WTC11 (cell line): Measurements from ENCODE around the gene MAGI2. TPM values are rescaled to one million over a fixed set of nuclear protein-coding genes. Genes with fewer than 3 reads are reported as not detected.

Experiments used
- ATAC-seq: fragments of 200-7000 bp; cut with Tn5 transposase; 2 replicates; pipeline ENCODE4 v1.10.0; 2021; ENCODE audit warnings: mild to moderate bottlenecking, moderate library complexity
- CTCF ChIA-PET: fragments of 300-600 bp; sonication (Branson Sonifier 250); formaldehyde crosslinking; loops from one replicate; lab custom pipeline; 2021; ENCODE audit warnings: antibody characterized with exemption; lab: Charles Lee
- POLR2A ChIA-PET: fragments of 350-600 bp; sonication (Branson Sonifier 250); formaldehyde crosslinking; loops from one replicate; lab custom pipeline; 2021; ENCODE audit warnings: antibody characterized with exemption; lab: Charles Lee
- DNase-seq: peaks from one replicate; pipeline ENCODE4 v3.0.0; 2021; ENCODE audit warnings: low spot score
- H3K27ac Mint-ChIP-seq: 2 replicates; pipeline ENCODE4 v1.8.0; 2021; ENCODE audit warnings: mixed read lengths
- H3K27me3 Mint-ChIP-seq: 2 replicates; pipeline ENCODE4 v1.8.0; 2021; ENCODE audit warnings: low read depth, mild to moderate bottlenecking, moderate library complexity, mixed read lengths
- H3K36me3 Mint-ChIP-seq: 2 replicates; pipeline ENCODE4 v1.8.0; 2021; ENCODE audit warnings: mixed read lengths
- H3K4me1 Mint-ChIP-seq: 2 replicates; pipeline ENCODE4 v1.8.0; 2022; ENCODE audit warnings: mixed read lengths
- H3K4me3 Mint-ChIP-seq: 2 replicates; pipeline ENCODE4 v1.8.0; 2021; ENCODE audit warnings: mild to moderate bottlenecking, moderate library complexity, mixed read lengths
- H3K9me3 Mint-ChIP-seq: 2 replicates; pipeline ENCODE4 v1.8.0; 2021; ENCODE audit warnings: mixed read lengths
- CBFB ChIP-seq: sonication (generic); formaldehyde crosslinking; IDR thresholded peaks from 2 replicates; pipeline ENCODE4 v1.8.1; 2022; ENCODE audit warnings: mild to moderate bottlenecking, low read depth, missing genetic modification reagents
- EMX1 ChIP-seq: fragments of 250-450 bp; sonication (Bioruptor Pico); IDR thresholded peaks from 2 replicates; pipeline ENCODE4 v1.8.0; 2021; ENCODE audit warnings: mild to moderate bottlenecking
- FOXP1 ChIP-seq: sonication (generic); formaldehyde crosslinking; IDR thresholded peaks from 2 replicates; pipeline ENCODE4 v1.8.0; 2022; ENCODE audit warnings: missing genetic modification reagents, mild to moderate bottlenecking, moderate library complexity, borderline replicate concordance
- GRHL2 ChIP-seq: fragments of 250-450 bp; sonication (Bioruptor Pico); IDR thresholded peaks from 2 replicates; pipeline ENCODE4 v1.8.0; 2022; ENCODE audit warnings: mild to moderate bottlenecking, moderate library complexity; ENCODE audit not compliant: insufficient replicate concordance, severe bottlenecking
- IRF2 ChIP-seq: sonication (generic); formaldehyde crosslinking; IDR thresholded peaks from 2 replicates; pipeline ENCODE4 v1.8.0; 2022; ENCODE audit warnings: low read depth, missing genetic modification reagents, borderline replicate concordance
- JAZF1 ChIP-seq: fragments of 250-450 bp; sonication (Bioruptor Pico); IDR thresholded peaks from 2 replicates; pipeline ENCODE4 v1.9.0; 2021; ENCODE audit warnings: moderate library complexity, mild to moderate bottlenecking, inconsistent platforms
- NFATC4 ChIP-seq: fragments of 250-450 bp; sonication (Bioruptor Pico); IDR thresholded peaks from 2 replicates; pipeline ENCODE4 v1.9.0; 2021; ENCODE audit warnings: mild to moderate bottlenecking
- ZNF138 ChIP-seq: sonication (generic); formaldehyde crosslinking; conservative IDR thresholded peaks from 2 replicates; pipeline ENCODE4 v1.8.1; 2022; ENCODE audit warnings: mild to moderate bottlenecking, moderate library complexity, missing genetic modification reagents
- ZNF219 ChIP-seq: sonication (generic); formaldehyde crosslinking; IDR thresholded peaks from 2 replicates; pipeline ENCODE4 v1.8.0; 2023; ENCODE audit warnings: missing genetic modification reagents, mild to moderate bottlenecking, borderline replicate concordance
- ZNF396 ChIP-seq: fragments of 250-450 bp; sonication (Bioruptor Pico); IDR thresholded peaks from 2 replicates; pipeline ENCODE4 v1.8.0; 2021; ENCODE audit warnings: mild to moderate bottlenecking, moderate library complexity, borderline replicate concordance
- total RNA-seq: library from RNA; stranded (reverse); gene quantifications from 3 replicates; pipeline ENCODE4 v1.2.3, GENCODE V29; 2021
- TF ChIP-seq, protein P1 (sequence below): sonication (generic); formaldehyde crosslinking; IDR thresholded peaks from 2 replicates; pipeline ENCODE4 v1.8.1; 2022; ENCODE audit warnings: low read depth, missing genetic modification reagents, borderline replicate concordance
- TF ChIP-seq, protein P2 (sequence below): fragments of 250-450 bp; sonication (Bioruptor Pico); IDR thresholded peaks from 2 replicates; pipeline ENCODE4 v1.9.0; 2021; ENCODE audit warnings: mild to moderate bottlenecking
- TF ChIP-seq, protein P3 (sequence below): sonication (generic); formaldehyde crosslinking; IDR thresholded peaks from 2 replicates; pipeline ENCODE4 v1.8.1; 2022; ENCODE audit warnings: mild to moderate bottlenecking, missing genetic modification reagents, moderate library complexity, borderline replicate concordance
- TF ChIP-seq, protein P4 (sequence below): fragments of 250-450 bp; sonication (Bioruptor Pico); conservative IDR thresholded peaks from 2 replicates; pipeline ENCODE4 v1.9.0; 2021; ENCODE audit warnings: mild to moderate bottlenecking
- TF ChIP-seq, protein P5 (sequence below): fragments of 250-450 bp; sonication (Bioruptor Pico); IDR thresholded peaks from 2 replicates; pipeline ENCODE4 v1.9.0; 2021; ENCODE audit warnings: mild to moderate bottlenecking
- TF ChIP-seq, protein P6 (sequence below): sonication (generic); formaldehyde crosslinking; IDR thresholded peaks from 2 replicates; pipeline ENCODE4 v1.8.1; 2023; ENCODE audit warnings: mild to moderate bottlenecking, missing genetic modification reagents, borderline replicate concordance
- TF ChIP-seq, protein P7 (sequence below): sonication (generic); formaldehyde crosslinking; IDR thresholded peaks from 2 replicates; pipeline ENCODE4 v1.8.1; 2022; ENCODE audit warnings: mild to moderate bottlenecking, moderate library complexity, missing genetic modification reagents
- TF ChIP-seq, protein P8 (sequence below): fragments of 250-450 bp; sonication (Bioruptor Pico); IDR thresholded peaks from 2 replicates; pipeline ENCODE4 v1.9.0; 2021; ENCODE audit warnings: moderate library complexity, mild to moderate bottlenecking, inconsistent platforms, borderline replicate concordance

MAGI2 gene
- total RNA-seq, 1 experiment from 2014 or later = 26.6 TPM

DNA sequence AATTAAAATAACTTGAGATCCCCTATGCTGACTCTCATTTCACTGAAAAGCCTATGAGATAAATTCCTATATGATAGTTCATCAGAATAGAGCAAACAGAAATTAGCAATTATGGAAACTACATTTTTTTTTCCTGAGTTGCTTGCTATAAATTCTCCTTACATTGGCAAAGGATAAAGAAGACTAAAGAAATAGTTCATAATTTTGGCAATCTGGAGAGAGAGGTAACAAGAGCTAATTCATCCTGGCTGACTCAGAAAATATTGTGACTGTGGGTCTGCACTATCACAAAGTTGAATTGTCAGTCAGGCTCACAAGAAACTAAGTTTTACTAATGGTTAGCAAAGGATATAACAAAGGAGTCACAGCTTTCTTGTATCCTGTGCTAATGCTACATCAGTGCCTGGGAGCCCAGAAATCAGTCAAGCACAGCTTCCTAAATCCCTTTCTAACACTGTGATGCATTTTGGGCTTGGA, 483.0 kb downstream of the MAGI2 start (continued):
- TF ChIP-seq, protein P1, sequence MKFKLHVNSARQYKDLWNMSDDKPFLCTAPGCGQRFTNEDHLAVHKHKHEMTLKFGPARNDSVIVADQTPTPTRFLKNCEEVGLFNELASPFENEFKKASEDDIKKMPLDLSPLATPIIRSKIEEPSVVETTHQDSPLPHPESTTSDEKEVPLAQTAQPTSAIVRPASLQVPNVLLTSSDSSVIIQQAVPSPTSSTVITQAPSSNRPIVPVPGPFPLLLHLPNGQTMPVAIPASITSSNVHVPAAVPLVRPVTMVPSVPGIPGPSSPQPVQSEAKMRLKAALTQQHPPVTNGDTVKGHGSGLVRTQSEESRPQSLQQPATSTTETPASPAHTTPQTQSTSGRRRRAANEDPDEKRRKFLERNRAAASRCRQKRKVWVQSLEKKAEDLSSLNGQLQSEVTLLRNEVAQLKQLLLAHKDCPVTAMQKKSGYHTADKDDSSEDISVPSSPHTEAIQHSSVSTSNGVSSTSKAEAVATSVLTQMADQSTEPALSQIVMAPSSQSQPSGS (CRISPR knock-in tag) = no peak
- TF ChIP-seq ZNF219 (CRISPR knock-in tag) = no peak
- TF ChIP-seq, all 79 proteins: peak for 0

DNA sequence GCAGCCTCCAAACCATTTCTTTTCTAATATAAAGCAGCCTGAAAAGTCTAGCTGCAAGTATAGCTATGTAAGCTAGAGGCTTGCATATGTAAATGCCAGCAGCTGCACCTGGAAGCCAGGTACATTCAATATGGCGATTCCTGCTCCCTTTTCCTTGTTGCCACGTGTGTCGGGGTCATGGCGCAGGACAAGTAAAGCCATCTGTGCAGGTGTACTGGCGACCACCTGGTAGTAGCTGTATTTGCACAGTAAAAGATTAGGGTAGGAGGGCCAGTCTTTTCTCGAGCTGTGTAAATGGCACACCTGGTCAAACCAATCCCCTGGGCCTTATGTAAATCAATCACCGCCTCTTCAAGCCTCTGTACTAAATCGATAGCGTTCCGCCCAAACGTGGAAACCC, 484.5 kb downstream of the MAGI2 start:
- Mint-ChIP-seq H3K27ac (peak overlapping the region; percentile 6), H3K36me3 (no peaks in the 10 kb centered on the region)
- TF ChIP-seq, protein P2, sequence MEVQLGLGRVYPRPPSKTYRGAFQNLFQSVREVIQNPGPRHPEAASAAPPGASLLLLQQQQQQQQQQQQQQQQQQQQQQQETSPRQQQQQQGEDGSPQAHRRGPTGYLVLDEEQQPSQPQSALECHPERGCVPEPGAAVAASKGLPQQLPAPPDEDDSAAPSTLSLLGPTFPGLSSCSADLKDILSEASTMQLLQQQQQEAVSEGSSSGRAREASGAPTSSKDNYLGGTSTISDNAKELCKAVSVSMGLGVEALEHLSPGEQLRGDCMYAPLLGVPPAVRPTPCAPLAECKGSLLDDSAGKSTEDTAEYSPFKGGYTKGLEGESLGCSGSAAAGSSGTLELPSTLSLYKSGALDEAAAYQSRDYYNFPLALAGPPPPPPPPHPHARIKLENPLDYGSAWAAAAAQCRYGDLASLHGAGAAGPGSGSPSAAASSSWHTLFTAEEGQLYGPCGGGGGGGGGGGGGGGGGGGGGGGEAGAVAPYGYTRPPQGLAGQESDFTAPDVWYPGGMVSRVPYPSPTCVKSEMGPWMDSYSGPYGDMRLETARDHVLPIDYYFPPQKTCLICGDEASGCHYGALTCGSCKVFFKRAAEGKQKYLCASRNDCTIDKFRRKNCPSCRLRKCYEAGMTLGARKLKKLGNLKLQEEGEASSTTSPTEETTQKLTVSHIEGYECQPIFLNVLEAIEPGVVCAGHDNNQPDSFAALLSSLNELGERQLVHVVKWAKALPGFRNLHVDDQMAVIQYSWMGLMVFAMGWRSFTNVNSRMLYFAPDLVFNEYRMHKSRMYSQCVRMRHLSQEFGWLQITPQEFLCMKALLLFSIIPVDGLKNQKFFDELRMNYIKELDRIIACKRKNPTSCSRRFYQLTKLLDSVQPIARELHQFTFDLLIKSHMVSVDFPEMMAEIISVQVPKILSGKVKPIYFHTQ = no peak
- TF ChIP-seq, protein P3, sequence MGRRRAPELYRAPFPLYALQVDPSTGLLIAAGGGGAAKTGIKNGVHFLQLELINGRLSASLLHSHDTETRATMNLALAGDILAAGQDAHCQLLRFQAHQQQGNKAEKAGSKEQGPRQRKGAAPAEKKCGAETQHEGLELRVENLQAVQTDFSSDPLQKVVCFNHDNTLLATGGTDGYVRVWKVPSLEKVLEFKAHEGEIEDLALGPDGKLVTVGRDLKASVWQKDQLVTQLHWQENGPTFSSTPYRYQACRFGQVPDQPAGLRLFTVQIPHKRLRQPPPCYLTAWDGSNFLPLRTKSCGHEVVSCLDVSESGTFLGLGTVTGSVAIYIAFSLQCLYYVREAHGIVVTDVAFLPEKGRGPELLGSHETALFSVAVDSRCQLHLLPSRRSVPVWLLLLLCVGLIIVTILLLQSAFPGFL (CRISPR knock-in tag) = no peak
- TF ChIP-seq CBFB (CRISPR knock-in tag) = no peak
- TF ChIP-seq, protein P4, sequence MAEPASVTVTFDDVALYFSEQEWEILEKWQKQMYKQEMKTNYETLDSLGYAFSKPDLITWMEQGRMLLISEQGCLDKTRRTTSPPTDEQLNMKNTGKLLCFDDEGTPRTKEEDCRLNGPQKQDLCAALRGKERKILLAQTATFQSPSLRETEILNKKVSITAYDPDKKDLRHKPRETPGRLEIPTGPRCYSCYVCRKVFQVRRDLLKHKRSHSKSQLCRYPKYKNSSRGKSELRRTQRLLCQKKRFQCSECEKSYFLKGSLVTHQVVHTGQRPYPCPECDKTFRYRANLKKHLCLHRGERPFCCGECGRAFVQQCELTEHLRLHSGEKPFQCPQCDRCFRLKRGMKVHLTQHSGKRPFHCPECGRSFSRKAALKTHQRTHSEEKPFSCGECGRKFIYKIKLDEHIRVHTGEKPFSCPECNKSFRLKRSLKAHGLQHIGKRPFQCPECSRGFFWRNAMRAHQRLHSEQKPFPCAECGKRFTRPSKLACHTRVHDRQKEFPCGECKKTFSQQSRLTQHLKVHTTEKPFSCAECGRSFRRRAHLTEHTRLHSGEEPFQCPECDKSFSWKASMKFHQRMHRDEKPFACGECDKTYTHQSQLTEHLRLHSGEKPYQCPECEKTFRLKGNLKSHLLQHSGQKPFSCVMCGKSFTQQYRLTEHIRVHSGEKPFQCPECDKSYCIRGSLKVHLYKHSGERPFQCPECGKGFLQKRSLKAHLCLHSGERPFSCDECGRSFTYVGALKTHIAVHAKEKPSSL (CRISPR knock-in tag) = no peak
- TF ChIP-seq NFATC4 (CRISPR knock-in tag) = no peak
- TF ChIP-seq, protein P1 (CRISPR knock-in tag) = no peak
- TF ChIP-seq, protein P5, sequence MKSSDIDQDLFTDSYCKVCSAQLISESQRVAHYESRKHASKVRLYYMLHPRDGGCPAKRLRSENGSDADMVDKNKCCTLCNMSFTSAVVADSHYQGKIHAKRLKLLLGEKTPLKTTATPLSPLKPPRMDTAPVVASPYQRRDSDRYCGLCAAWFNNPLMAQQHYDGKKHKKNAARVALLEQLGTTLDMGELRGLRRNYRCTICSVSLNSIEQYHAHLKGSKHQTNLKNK (CRISPR knock-in tag) = no peak
- no peak for TF ChIP-seq ZNF396 (CRISPR knock-in tag)
- TF ChIP-seq, protein P6, sequence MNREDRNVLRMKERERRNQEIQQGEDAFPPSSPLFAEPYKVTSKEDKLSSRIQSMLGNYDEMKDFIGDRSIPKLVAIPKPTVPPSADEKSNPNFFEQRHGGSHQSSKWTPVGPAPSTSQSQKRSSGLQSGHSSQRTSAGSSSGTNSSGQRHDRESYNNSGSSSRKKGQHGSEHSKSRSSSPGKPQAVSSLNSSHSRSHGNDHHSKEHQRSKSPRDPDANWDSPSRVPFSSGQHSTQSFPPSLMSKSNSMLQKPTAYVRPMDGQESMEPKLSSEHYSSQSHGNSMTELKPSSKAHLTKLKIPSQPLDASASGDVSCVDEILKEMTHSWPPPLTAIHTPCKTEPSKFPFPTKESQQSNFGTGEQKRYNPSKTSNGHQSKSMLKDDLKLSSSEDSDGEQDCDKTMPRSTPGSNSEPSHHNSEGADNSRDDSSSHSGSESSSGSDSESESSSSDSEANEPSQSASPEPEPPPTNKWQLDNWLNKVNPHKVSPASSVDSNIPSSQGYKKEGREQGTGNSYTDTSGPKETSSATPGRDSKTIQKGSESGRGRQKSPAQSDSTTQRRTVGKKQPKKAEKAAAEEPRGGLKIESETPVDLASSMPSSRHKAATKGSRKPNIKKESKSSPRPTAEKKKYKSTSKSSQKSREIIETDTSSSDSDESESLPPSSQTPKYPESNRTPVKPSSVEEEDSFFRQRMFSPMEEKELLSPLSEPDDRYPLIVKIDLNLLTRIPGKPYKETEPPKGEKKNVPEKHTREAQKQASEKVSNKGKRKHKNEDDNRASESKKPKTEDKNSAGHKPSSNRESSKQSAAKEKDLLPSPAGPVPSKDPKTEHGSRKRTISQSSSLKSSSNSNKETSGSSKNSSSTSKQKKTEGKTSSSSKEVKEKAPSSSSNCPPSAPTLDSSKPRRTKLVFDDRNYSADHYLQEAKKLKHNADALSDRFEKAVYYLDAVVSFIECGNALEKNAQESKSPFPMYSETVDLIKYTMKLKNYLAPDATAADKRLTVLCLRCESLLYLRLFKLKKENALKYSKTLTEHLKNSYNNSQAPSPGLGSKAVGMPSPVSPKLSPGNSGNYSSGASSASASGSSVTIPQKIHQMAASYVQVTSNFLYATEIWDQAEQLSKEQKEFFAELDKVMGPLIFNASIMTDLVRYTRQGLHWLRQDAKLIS (CRISPR knock-in tag) = no peak
- TF ChIP-seq GRHL2 (CRISPR knock-in tag) = no peak
- no peak for TF ChIP-seq ZNF138 (CRISPR knock-in tag)
- no peak for TF ChIP-seq JAZF1 (CRISPR knock-in tag)
- TF ChIP-seq, protein P7, sequence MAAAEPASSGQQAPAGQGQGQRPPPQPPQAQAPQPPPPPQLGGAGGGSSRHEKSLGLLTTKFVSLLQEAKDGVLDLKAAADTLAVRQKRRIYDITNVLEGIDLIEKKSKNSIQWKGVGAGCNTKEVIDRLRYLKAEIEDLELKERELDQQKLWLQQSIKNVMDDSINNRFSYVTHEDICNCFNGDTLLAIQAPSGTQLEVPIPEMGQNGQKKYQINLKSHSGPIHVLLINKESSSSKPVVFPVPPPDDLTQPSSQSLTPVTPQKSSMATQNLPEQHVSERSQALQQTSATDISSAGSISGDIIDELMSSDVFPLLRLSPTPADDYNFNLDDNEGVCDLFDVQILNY (CRISPR knock-in tag) = no peak
- no peak for TF ChIP-seq FOXP1
- no peak for TF ChIP-seq EMX1 (CRISPR knock-in tag)
- TF ChIP-seq, protein P8, sequence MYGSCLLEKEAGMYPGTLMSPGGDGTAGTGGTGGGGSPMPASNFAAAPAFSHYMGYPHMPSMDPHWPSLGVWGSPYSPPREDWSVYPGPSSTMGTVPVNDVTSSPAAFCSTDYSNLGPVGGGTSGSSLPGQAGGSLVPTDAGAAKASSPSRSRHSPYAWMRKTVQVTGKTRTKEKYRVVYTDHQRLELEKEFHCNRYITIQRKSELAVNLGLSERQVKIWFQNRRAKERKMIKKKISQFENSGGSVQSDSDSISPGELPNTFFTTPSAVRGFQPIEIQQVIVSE (CRISPR knock-in tag) = no peak
- no peak for TF ChIP-seq IRF2 (CRISPR knock-in tag)

More for the DNA sequence above, 484.5 kb downstream of the MAGI2 start:
- Mint-ChIP-seq H3K4me3 (0 out of 2 replicates have a peak overlapping the region, but pooled peaks have one; percentile 4), H3K9me3 (no peaks in the 10 kb centered on the region), H3K4me1 (peaks cover 44% of the 10 kb centered on the region), H3K27me3 (no peaks in the 10 kb centered on the region)
- DNase-seq (peak; percentile 58), ATAC-seq (peak; percentile 86)
- ChIA-PET POLR2A (no interaction called here), CTCF (no interaction called here)
